Activated CD8-positive, alpha-beta T cell treated with anti-CD3 and anti-CD28 coated beads, Interleukin-2, amount 10 ng/mL, durations not matched to agents 7 days and 5 days (primary cell): ENCODE data around the gene SARS1. TPM values are rescaled to one million over a fixed set of nuclear protein-coding genes. Genes with fewer than 3 reads are reported as not detected.

Source experiments
- ATAC-seq: fragments of 150-1000 bp; cut with Tn5 transposase; one replicate; pipeline ENCODE4 v1.10.0; 2021; ENCODE audit warnings: moderate library complexity
- CTCF ChIA-PET: fragments of 350-600 bp; sonication (Branson Sonifier 250); formaldehyde crosslinking; loops from one replicate; lab custom pipeline; 2021; ENCODE audit warnings: antibody characterized with exemption; lab: Charles Lee
- POLR2A ChIA-PET: fragments of 350-600 bp; sonication (Branson Sonifier 250); formaldehyde crosslinking; loops from one replicate; lab custom pipeline; 2021; ENCODE audit warnings: antibody characterized with exemption; lab: Charles Lee
- DNase-seq: peaks from one replicate; pipeline ENCODE4 v3.0.0-alpha.2; 2020
- H3K27ac Mint-ChIP-seq: one replicate; pipeline ENCODE4 v1.8.0; 2021; ENCODE audit warnings: mild to moderate bottlenecking, mixed read lengths
- H3K27me3 Mint-ChIP-seq: one replicate; pipeline ENCODE4 v1.8.0; 2021; ENCODE audit warnings: low read depth, mixed read lengths
- H3K36me3 Mint-ChIP-seq: one replicate; pipeline ENCODE4 v1.8.0; 2021; ENCODE audit warnings: low read depth, mixed read lengths
- H3K4me1 Mint-ChIP-seq: one replicate; pipeline ENCODE4 v1.8.0; 2021; ENCODE audit warnings: low read depth, mixed read lengths
- H3K4me3 Mint-ChIP-seq: one replicate; pipeline ENCODE4 v1.8.0; 2021; ENCODE audit warnings: mild to moderate bottlenecking, mixed read lengths
- H3K9me3 Mint-ChIP-seq: one replicate; pipeline ENCODE4 v1.8.0; 2022; ENCODE audit warnings: mixed read lengths; ENCODE audit not compliant: insufficient read depth
- total RNA-seq, 2 experiments: library from RNA; stranded (reverse); gene quantifications; one replicate each; pipeline ENCODE4 v1.2.3, GENCODE V29; 2021

SARS1 gene
- total RNA-seq, 2 experiments from 2014 or later = 145 to 157 TPM

GRCh38 chr1:109184687-109185086, 29.0 kb upstream of the SARS1 start:
- ATAC-seq (no peak), DNase-seq (no peak)
- Mint-ChIP-seq H3K36me3 (no peaks in the 10 kb centered on the region), H3K9me3 (no peaks in the 10 kb centered on the region), H3K4me1 (peaks cover 1% of the 10 kb centered on the region), H3K27ac (no peak overlapping the region), H3K27me3 (no peaks in the 10 kb centered on the region), H3K4me3 (no peak overlapping the region)
- CTCF ChIA-PET = no interaction called here
- POLR2A ChIA-PET = no interaction called here

- no peak overlapping the region for H3K27ac Mint-ChIP-seq
- ChIA-PET CTCF (no interaction called here), POLR2A (no interaction called here)
- DNase-seq = no peak
- H3K27me3 Mint-ChIP-seq = no peaks in the 10 kb centered on the region
- no peaks in the 10 kb centered on the region for H3K9me3 Mint-ChIP-seq
- H3K4me1 Mint-ChIP-seq = peaks cover 1% of the 10 kb centered on the region
- ATAC-seq = no peak
- H3K4me3 Mint-ChIP-seq = no peak overlapping the region
- no peaks in the 10 kb centered on the region for H3K36me3 Mint-ChIP-seq
These were observed 28.4 kb upstream of the SARS1 start for GRCh38 chr1:109185357-109185756.

- H3K9me3 Mint-ChIP-seq = no peaks in the 10 kb centered on the region
- DNase-seq = no peak
- ATAC-seq = no peak
- ChIA-PET POLR2A (no interaction called here), CTCF (no interaction called here)
- no peaks in the 10 kb centered on the region for H3K36me3 Mint-ChIP-seq
- no peak overlapping the region for H3K27ac Mint-ChIP-seq
- no peaks in the 10 kb centered on the region for H3K27me3 Mint-ChIP-seq
- H3K4me3 Mint-ChIP-seq = no peak overlapping the region
- peaks cover 2% of the 10 kb centered on the region for H3K4me1 Mint-ChIP-seq
These were observed 27.6 kb upstream of the SARS1 start for GRCh38 chr1:109185990-109186732.

GRCh38 chr1:109186733-109187086, 27.0 kb upstream of the SARS1 start:
- H3K4me1 Mint-ChIP-seq = peaks cover 3% of the 10 kb centered on the region
- H3K9me3 Mint-ChIP-seq = no peaks in the 10 kb centered on the region
- H3K36me3 Mint-ChIP-seq = no peaks in the 10 kb centered on the region
- ChIA-PET CTCF (no interaction called here), POLR2A (no interaction called here)
- H3K4me3 Mint-ChIP-seq = no peak overlapping the region
- ATAC-seq (no peak), DNase-seq (no peak)
- no peak overlapping the region for H3K27ac Mint-ChIP-seq
- no peaks in the 10 kb centered on the region for H3K27me3 Mint-ChIP-seq

GRCh38 chr1:109187127-109187526, 26.6 kb upstream of the SARS1 start:
- no peak overlapping the region for H3K27ac Mint-ChIP-seq
- CTCF ChIA-PET = no interaction called here
- no peaks in the 10 kb centered on the region for H3K27me3 Mint-ChIP-seq
- no peak overlapping the region for H3K4me3 Mint-ChIP-seq
- ATAC-seq = no peak
- H3K36me3 Mint-ChIP-seq = no peaks in the 10 kb centered on the region
- H3K4me1 Mint-ChIP-seq = peaks cover 3% of the 10 kb centered on the region
- POLR2A ChIA-PET = no interaction called here
- DNase-seq = no peak
- no peaks in the 10 kb centered on the region for H3K9me3 Mint-ChIP-seq

- no peaks in the 10 kb centered on the region for H3K36me3 Mint-ChIP-seq
- no peak overlapping the region for H3K27ac Mint-ChIP-seq
- H3K9me3 Mint-ChIP-seq = no peaks in the 10 kb centered on the region
- CTCF ChIA-PET = interaction anchor here (1.0 kb wide), 1 partner anchor 75 kb away, joined by 4 read pairs; a partner anchor contains a TSS
- POLR2A ChIA-PET = interaction anchor here (1.4 kb wide), 1 partner anchor 11 kb away, joined by 4 read pairs; no protein-coding TSS in a partner anchor
- H3K4me3 Mint-ChIP-seq = no peak overlapping the region
- no peaks in the 10 kb centered on the region for H3K27me3 Mint-ChIP-seq
- DNase-seq (no peak), ATAC-seq (no peak)
- H3K4me1 Mint-ChIP-seq = peaks cover 3% of the 10 kb centered on the region
These were observed 25.5 kb upstream of the SARS1 start for GRCh38 chr1:109188200-109188599.

- DNase-seq (no peak), ATAC-seq (no peak)
- ChIA-PET CTCF (interaction anchor here (1.0 to 2.7 kb wide), 3 partner anchors 10 to 76 kb away, joined by 4 to 8 read pairs (median 5); a partner anchor contains a TSS), POLR2A (interaction anchor here (1.4 kb wide), 1 partner anchor 11 kb away, joined by 4 read pairs; no protein-coding TSS in a partner anchor)
- Mint-ChIP-seq H3K36me3 (no peaks in the 10 kb centered on the region), H3K4me1 (peaks cover 7% of the 10 kb centered on the region), H3K27me3 (no peaks in the 10 kb centered on the region), H3K9me3 (no peaks in the 10 kb centered on the region), H3K4me3 (no peak overlapping the region), H3K27ac (no peak overlapping the region)
These were observed 24.9 kb upstream of the SARS1 start for GRCh38 chr1:109188781-109189180.

GRCh38 chr1:109190189-109190588, 23.5 kb upstream of the SARS1 start:
- DNase-seq (no peak), ATAC-seq (no peak)
- Mint-ChIP-seq H3K27me3 (no peaks in the 10 kb centered on the region), H3K4me1 (peaks cover 7% of the 10 kb centered on the region), H3K27ac (no peak overlapping the region), H3K36me3 (no peaks in the 10 kb centered on the region), H3K4me3 (no peak overlapping the region), H3K9me3 (no peaks in the 10 kb centered on the region)
- CTCF ChIA-PET = interaction anchor here (1.1 to 2.7 kb wide), 3 partner anchors 9 to 14 kb away, joined by 3 to 8 read pairs (median 5); no protein-coding TSS in a partner anchor
- POLR2A ChIA-PET = no interaction called here

GRCh38 chr1:109191377-109191776, 22.3 kb upstream of the SARS1 start:
- ATAC-seq = no peak

GRCh38 chr1:109191891-109192290, 21.8 kb upstream of the SARS1 start:
- no peaks in the 10 kb centered on the region for H3K27me3 Mint-ChIP-seq
- H3K27ac Mint-ChIP-seq = no peak overlapping the region
- no peaks in the 10 kb centered on the region for H3K36me3 Mint-ChIP-seq
- ATAC-seq (no peak), DNase-seq (no peak)
- CTCF ChIA-PET = interaction anchor here (0.9 to 1.6 kb wide), 3 partner anchors 79 to 340 kb away, joined by 3 to 5 read pairs (median 3); no protein-coding TSS in a partner anchor
- POLR2A ChIA-PET = interaction anchor here (0.7 kb wide), 1 partner anchor 92 kb away, joined by 4 read pairs; no protein-coding TSS in a partner anchor
- H3K4me1 Mint-ChIP-seq = peaks cover 7% of the 10 kb centered on the region
- no peak overlapping the region for H3K4me3 Mint-ChIP-seq
- no peaks in the 10 kb centered on the region for H3K9me3 Mint-ChIP-seq

More at GRCh38 chr1:109191377-109191776, 22.3 kb upstream of the SARS1 start:
- no peaks in the 10 kb centered on the region for H3K9me3 Mint-ChIP-seq
- H3K27ac Mint-ChIP-seq = no peak overlapping the region
- H3K4me3 Mint-ChIP-seq = no peak overlapping the region
- no peak for DNase-seq
- H3K27me3 Mint-ChIP-seq = no peaks in the 10 kb centered on the region
- CTCF ChIA-PET = interaction anchor here (0.8 to 2.7 kb wide), 6 partner anchors 8 to 341 kb away, joined by 3 to 8 read pairs (median 3); no protein-coding TSS in a partner anchor
- no peaks in the 10 kb centered on the region for H3K36me3 Mint-ChIP-seq
- H3K4me1 Mint-ChIP-seq = peaks cover 7% of the 10 kb centered on the region
- POLR2A ChIA-PET = interaction anchor here (0.7 kb wide), 1 partner anchor 92 kb away, joined by 4 read pairs; no protein-coding TSS in a partner anchor

- H3K4me1 Mint-ChIP-seq = peaks cover 7% of the 10 kb centered on the region
- ATAC-seq (no peak), DNase-seq (no peak)
- ChIA-PET POLR2A (no interaction called here), CTCF (interaction anchor here (1.6 to 1.9 kb wide), 2 partner anchors 79 to 81 kb away, joined by 3 to 20 read pairs; partner anchors contain the start of gene ELAPOR1)
- no peak overlapping the region for H3K4me3 Mint-ChIP-seq
- H3K27ac Mint-ChIP-seq = no peak overlapping the region
- no peaks in the 10 kb centered on the region for H3K9me3 Mint-ChIP-seq
- no peaks in the 10 kb centered on the region for H3K36me3 Mint-ChIP-seq
- H3K27me3 Mint-ChIP-seq = no peaks in the 10 kb centered on the region
These were observed 21.3 kb upstream of the SARS1 start for GRCh38 chr1:109192433-109192832.
